IPS-NIHi11 (cell line): ENCODE data around the gene NTHL1.

Experiments
- DNase-seq: peaks from one replicate; pipeline ENCODE4 v3.0.0; 2012; ENCODE audit warnings: mixed read lengths, low spot score

Gene NTHL1

GRCh38 chr16:2083876-2084780, 36.5 kb upstream of the NTHL1 start:
- no peak for DNase-seq

- DNase-seq = no peak
Observed at GRCh38 chr16:2083409-2083808, 35.8 kb upstream of the NTHL1 start.

GRCh38 chr16:2082983-2083364, 35.3 kb upstream of the NTHL1 start:
- DNase-seq = no peak

GRCh38 chr16:2082171-2082982, 34.7 kb upstream of the NTHL1 start:
- DNase-seq = peak; percentile 74

- no peak for DNase-seq
Observed at GRCh38 chr16:2081201-2082084, 33.8 kb upstream of the NTHL1 start.

GRCh38 chr16:2079991-2080390, 32.4 kb upstream of the NTHL1 start:
- no peak for DNase-seq

- DNase-seq = no peak
Observed at GRCh38 chr16:2079311-2079800, 31.7 kb upstream of the NTHL1 start.

- no peak for DNase-seq
Observed at GRCh38 chr16:2078691-2079090, 31.1 kb upstream of the NTHL1 start.

- DNase-seq = no peak
Observed at GRCh38 chr16:2078096-2078495, 30.5 kb upstream of the NTHL1 start.

GRCh38 chr16:2077696-2078095, 30.1 kb upstream of the NTHL1 start:
- DNase-seq = no peak

GRCh38 chr16:2077016-2077415, 29.4 kb upstream of the NTHL1 start:
- DNase-seq = no peak

- DNase-seq = no peak
Observed at GRCh38 chr16:2076072-2076865, 28.6 kb upstream of the NTHL1 start.

GRCh38 chr16:2075631-2076030, 28.0 kb upstream of the NTHL1 start:
- DNase-seq = no peak

- DNase-seq = no peak
Observed at GRCh38 chr16:2074071-2074470, 26.4 kb upstream of the NTHL1 start.

- DNase-seq = no peak
Observed at GRCh38 chr16:2072926-2073325, 25.3 kb upstream of the NTHL1 start.

GRCh38 chr16:2071454-2072202, 24.0 kb upstream of the NTHL1 start:
- DNase-seq = no peak

GRCh38 chr16:2070576-2071453, 23.2 kb upstream of the NTHL1 start:
- DNase-seq = no peak

GRCh38 chr16:2066139-2066538, 18.5 kb upstream of the NTHL1 start:
- no peak for DNase-seq

GRCh38 chr16:2064368-2064945, 16.8 kb upstream of the NTHL1 start:
- DNase-seq = no peak
